Measurements from ENCODE around the gene OPRD1.

OPRD1 gene

DNA sequence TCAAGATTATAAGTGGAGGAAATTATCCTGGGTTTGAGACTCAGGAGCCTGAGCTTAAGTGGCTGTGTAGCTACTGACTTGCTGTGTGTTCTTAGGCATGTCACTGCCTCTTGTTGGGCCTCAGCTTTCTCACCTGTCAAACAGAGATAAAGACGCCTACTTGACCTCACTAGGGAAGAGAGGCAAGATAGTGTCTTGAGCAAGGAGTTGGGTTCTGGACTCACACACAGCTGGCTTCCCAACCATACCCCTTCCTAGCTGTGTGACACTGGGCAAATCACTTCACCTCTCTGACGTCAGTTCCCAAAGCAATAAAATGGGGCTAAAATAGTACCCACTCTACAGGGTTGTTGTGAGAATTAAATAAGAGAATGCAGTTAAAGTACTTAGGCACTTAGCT is 90.8 kb downstream of the OPRD1 start:
- no peak overlapping the region for H3K9ac ChIP-seq (ENCODE audit: low read depth, low read length)
- H3K27me3 ChIP-seq (ENCODE audit: control insufficient read depth, insufficient read depth, low read length) = no peaks in the 10 kb centered on the region
- no peak overlapping the region for H3K4me3 ChIP-seq (ENCODE audit: low read depth, low read length)
- no peaks in the 10 kb centered on the region for H3K9me3 ChIP-seq (ENCODE audit: control insufficient read depth, insufficient read depth, low read length)
- H3K4me1 ChIP-seq (ENCODE audit: control insufficient read depth, insufficient read depth, low read length) = no peaks in the 10 kb centered on the region
- H3K36me3 ChIP-seq (ENCODE audit: control insufficient read depth, insufficient read depth, low read length) = peaks cover 4% of the 10 kb centered on the region

DNA sequence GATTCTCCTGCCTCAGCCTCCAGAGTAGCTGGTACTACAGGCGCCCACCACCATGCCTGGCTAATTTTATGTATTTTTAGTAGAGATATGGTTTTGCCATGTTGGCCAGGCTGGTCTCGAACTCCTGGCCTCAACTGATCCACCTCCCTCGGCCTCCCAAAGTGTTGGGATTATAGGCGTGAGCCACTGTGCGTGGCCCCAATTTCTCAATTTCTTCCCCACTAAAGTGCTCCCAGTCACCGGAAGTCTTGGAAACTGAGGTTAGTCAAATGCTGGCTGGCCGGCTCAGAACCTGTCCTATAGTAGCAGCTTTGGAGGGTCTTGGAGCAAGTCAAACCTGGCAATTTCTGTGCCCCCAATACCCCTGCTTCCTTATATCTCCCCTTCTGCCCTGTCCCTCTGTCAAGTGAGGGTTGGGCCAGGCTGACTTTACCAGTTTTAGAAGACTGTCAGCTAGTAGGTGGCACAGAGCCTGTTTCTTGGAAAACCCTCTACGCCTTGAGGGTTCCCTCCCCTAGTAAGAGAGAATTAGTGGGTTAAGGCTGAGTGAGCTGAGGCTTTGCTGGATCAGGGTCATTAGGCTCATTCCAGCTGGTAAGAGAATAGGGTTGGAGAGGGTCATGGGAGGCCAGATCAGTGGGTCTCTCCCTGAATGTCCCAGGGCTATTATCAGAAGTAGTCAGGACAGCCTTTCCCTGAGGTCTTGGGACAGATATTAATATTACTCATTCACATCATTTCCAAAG is 94.1 kb downstream of the OPRD1 start:
- H3K27me3 ChIP-seq (ENCODE audit: control insufficient read depth, insufficient read depth, low read length) = no peaks in the 10 kb centered on the region
- no peaks in the 10 kb centered on the region for H3K9me3 ChIP-seq (ENCODE audit: control insufficient read depth, insufficient read depth, low read length)
- no peak overlapping the region for H3K4me3 ChIP-seq (ENCODE audit: low read depth, low read length)
- no peaks in the 10 kb centered on the region for H3K4me1 ChIP-seq (ENCODE audit: control insufficient read depth, insufficient read depth, low read length)
- H3K36me3 ChIP-seq (ENCODE audit: control insufficient read depth, insufficient read depth, low read length) = peaks cover 4% of the 10 kb centered on the region
- H3K9ac ChIP-seq (ENCODE audit: low read depth, low read length) = no peak overlapping the region

GRCh38 chr1:28909198-28909597 is 97.2 kb downstream of the OPRD1 start:
- Histone ChIP-seq H3K9ac (ENCODE audit: low read depth, low read length) (no peak overlapping the region), H3K4me3 (ENCODE audit: low read depth, low read length) (no peak overlapping the region), H3K4me1 (ENCODE audit: control insufficient read depth, insufficient read depth, low read length) (no peaks in the 10 kb centered on the region), H3K27me3 (ENCODE audit: control insufficient read depth, insufficient read depth, low read length) (peaks cover 3% of the 10 kb centered on the region), H3K9me3 (ENCODE audit: control insufficient read depth, insufficient read depth, low read length) (no peaks in the 10 kb centered on the region), H3K36me3 (ENCODE audit: control insufficient read depth, insufficient read depth, low read length) (peaks cover 2% of the 10 kb centered on the region)

DNA sequence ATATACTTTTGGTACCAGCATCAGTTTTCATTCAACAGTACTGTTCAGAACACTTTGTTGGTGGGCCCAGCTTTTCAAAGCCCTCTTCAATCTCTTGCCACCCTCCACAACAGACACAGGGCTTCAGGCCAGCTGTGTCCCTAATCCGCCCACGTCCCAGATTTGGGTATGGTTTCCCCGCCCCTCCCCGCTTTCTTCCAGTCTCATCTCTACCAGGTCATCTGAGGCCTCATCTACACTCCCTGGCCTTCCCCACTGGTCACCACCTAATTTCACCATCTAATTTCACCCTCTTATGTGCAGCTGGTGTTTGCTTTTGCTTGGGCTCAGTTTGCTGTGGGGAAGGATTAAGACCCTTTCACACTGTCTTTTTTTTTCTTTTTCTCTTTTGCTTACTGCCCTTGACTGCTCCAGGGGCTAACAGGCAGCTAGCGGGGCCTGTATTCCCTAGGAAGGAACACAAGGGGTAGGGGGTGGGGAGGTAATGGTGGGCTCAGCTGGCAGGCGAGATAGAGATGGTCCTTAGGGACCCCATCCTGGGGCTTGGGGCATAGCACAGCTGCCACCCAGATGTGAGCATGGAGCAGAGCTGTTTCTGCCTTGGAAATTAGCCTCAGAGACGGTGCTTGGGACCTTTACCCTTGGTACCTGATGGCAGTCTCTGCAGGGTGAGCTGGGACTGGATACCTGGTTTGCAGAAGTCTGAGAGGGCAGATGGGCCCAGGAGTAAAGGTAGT is 98.6 kb downstream of the OPRD1 start:
- no peak overlapping the region for H3K4me3 ChIP-seq (ENCODE audit: low read depth, low read length)
- peak overlapping the region; percentile 47 for H3K9ac ChIP-seq (ENCODE audit: low read depth, low read length)

DNA sequence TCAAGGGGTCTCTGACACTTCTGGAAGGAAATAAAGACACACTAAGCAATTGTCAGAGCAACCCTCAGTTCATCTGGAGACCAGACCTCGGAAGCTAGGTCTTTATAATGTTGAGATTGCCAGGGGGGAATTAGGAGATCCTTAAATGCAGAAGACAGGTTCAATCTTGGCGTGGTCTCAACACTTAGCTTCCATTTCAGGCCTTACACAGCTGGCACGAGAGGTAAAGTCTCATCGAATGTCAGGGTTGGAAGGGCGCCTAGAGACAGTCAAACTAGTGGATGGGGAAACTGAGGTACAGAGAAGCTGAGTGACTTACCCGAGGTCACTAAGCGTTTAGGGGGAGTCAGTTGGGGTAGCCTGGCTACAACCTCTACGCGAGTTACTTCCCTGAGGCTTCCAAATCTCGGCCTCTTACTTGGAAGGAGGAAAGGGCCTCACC is 101.8 kb downstream of the OPRD1 start:
- Histone ChIP-seq H3K27me3 (ENCODE audit: control insufficient read depth, insufficient read depth, low read length) (peaks cover 3% of the 10 kb centered on the region), H3K9me3 (ENCODE audit: control insufficient read depth, insufficient read depth, low read length) (no peaks in the 10 kb centered on the region), H3K4me3 (ENCODE audit: low read depth, low read length) (peak overlapping the region; percentile 42), H3K9ac (ENCODE audit: low read depth, low read length) (no peak overlapping the region), H3K36me3 (ENCODE audit: control insufficient read depth, insufficient read depth, low read length) (no peaks in the 10 kb centered on the region), H3K4me1 (ENCODE audit: control insufficient read depth, insufficient read depth, low read length) (peaks cover 5% of the 10 kb centered on the region)

More for the DNA sequence above, 98.6 kb downstream of the OPRD1 start:
- H3K27me3 ChIP-seq (ENCODE audit: control insufficient read depth, insufficient read depth, low read length) = peaks cover 3% of the 10 kb centered on the region
- no peaks in the 10 kb centered on the region for H3K9me3 ChIP-seq (ENCODE audit: control insufficient read depth, insufficient read depth, low read length)
- H3K4me1 ChIP-seq (ENCODE audit: control insufficient read depth, insufficient read depth, low read length) = no peaks in the 10 kb centered on the region
- H3K36me3 ChIP-seq (ENCODE audit: control insufficient read depth, insufficient read depth, low read length) = no peaks in the 10 kb centered on the region

GRCh38 chr1:28914228-28915030 is 102.5 kb downstream of the OPRD1 start, which contains the start of gene EPB41:
TSS of gene EPB41 (plus strand) at chr1:28914569. CDS start at chr1:28987438, 72,869 bp downstream.
- H3K27me3 ChIP-seq (ENCODE audit: control insufficient read depth, insufficient read depth, low read length) = peaks cover 3% of the 10 kb centered on the region
- peak within 1 kb of the TSS; percentile 91 for H3K4me3 ChIP-seq (ENCODE audit: low read depth, low read length)
- H3K9me3 ChIP-seq (ENCODE audit: control insufficient read depth, insufficient read depth, low read length) = no peaks in the 10 kb centered on the region
- H3K4me1 ChIP-seq (ENCODE audit: control insufficient read depth, insufficient read depth, low read length) = peaks cover 5% of the 10 kb centered on the region
- no peaks in the 10 kb centered on the region for H3K36me3 ChIP-seq (ENCODE audit: control insufficient read depth, insufficient read depth, low read length)
- H3K9ac ChIP-seq (ENCODE audit: low read depth, low read length) = peak within 1 kb of the TSS; percentile 76

DNA sequence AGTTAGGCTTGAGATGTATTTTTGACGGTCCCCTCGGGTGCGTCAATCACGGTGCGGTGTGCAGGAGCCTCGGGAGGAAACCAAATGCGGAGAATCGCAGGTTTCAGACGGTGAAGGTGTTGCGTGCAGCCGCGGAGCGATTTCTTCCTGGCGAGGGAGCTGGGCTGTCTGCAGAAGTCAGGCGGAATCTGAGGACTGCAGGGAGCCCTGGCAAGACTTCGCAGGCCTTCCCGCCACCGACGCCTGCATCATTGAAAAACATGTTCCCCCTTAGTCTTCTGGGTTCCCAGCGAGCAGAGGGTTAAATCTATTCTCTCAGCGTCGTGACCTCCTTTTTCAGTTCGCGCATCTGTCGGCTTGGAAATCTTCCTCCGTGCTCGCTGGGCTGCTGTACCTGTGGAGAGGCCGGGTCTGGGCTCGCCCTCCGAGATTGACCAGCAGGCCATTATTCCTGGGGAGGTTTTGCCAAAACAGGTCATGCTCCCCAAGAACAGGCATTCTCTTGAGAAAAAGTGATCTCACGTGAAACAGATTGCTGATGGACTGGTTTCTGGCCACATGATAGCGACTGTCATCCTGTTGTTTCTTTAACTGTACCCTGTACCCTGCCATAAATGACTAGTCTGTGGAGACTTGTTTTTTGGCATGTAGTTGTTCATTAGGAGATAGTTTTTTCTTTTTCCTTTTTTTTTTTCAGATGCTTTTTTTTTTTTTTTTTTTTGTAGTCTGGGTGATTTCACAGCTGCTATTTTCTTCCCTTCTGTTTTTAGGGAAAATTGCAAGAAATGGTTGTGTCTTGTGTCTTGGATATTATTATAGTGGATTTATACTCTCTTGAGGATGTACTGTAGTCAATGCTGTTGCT is 103.3 kb downstream of the OPRD1 start:
- peaks cover 5% of the 10 kb centered on the region for H3K4me1 ChIP-seq (ENCODE audit: control insufficient read depth, insufficient read depth, low read length)
- no peaks in the 10 kb centered on the region for H3K9me3 ChIP-seq (ENCODE audit: control insufficient read depth, insufficient read depth, low read length)
- peaks cover 3% of the 10 kb centered on the region for H3K27me3 ChIP-seq (ENCODE audit: control insufficient read depth, insufficient read depth, low read length)
- peak overlapping the region; percentile 91 for H3K4me3 ChIP-seq (ENCODE audit: low read depth, low read length)
- no peaks in the 10 kb centered on the region for H3K36me3 ChIP-seq (ENCODE audit: control insufficient read depth, insufficient read depth, low read length)
- H3K9ac ChIP-seq (ENCODE audit: low read depth, low read length) = peak overlapping the region; percentile 76

- H3K9me3 ChIP-seq (ENCODE audit: control insufficient read depth, insufficient read depth, low read length) = no peaks in the 10 kb centered on the region
- peaks cover 5% of the 10 kb centered on the region for H3K4me1 ChIP-seq (ENCODE audit: control insufficient read depth, insufficient read depth, low read length)
- no peaks in the 10 kb centered on the region for H3K36me3 ChIP-seq (ENCODE audit: control insufficient read depth, insufficient read depth, low read length)
- no peak overlapping the region for H3K4me3 ChIP-seq (ENCODE audit: low read depth, low read length)
- peaks cover 3% of the 10 kb centered on the region for H3K27me3 ChIP-seq (ENCODE audit: control insufficient read depth, insufficient read depth, low read length)
- H3K9ac ChIP-seq (ENCODE audit: low read depth, low read length) = no peak overlapping the region
Measured at GRCh38 chr1:28917757-28918118, 105.8 kb downstream of the OPRD1 start.
